Activated naive CD4-positive, alpha-beta T cell treated with anti-CD3 and anti-CD28 coated beads, Interleukin-2, amount 10 ng/mL, durations not matched to agents 7 days and 5 days (primary cell): ENCODE data around the gene MTERF1.

Experiments
- CTCF ChIA-PET: fragments of 350-600 bp; sonication (Branson Sonifier 250); formaldehyde crosslinking; loops from one replicate; lab custom pipeline; 2021; ENCODE audit warnings: antibody characterized with exemption; lab: Charles Lee
- DNase-seq: peaks from one replicate; pipeline ENCODE4 v3.0.0-alpha.2; 2020
- H3K27ac Mint-ChIP-seq: one replicate; pipeline ENCODE4 v1.8.0; 2021; ENCODE audit warnings: mild to moderate bottlenecking, moderate library complexity, mixed read lengths
- H3K27me3 Mint-ChIP-seq: one replicate; pipeline ENCODE4 v1.8.0; 2021; ENCODE audit warnings: mild to moderate bottlenecking, mixed read lengths
- H3K36me3 Mint-ChIP-seq: one replicate; pipeline ENCODE4 v1.8.0; 2021; ENCODE audit warnings: mixed read lengths
- H3K4me1 Mint-ChIP-seq: one replicate; pipeline ENCODE4 v1.8.0; 2021; ENCODE audit warnings: mixed read lengths
- H3K4me3 Mint-ChIP-seq: one replicate; pipeline ENCODE4 v1.8.0; 2021; ENCODE audit warnings: mild to moderate bottlenecking, moderate library complexity, mixed read lengths
- H3K9me3 Mint-ChIP-seq: one replicate; pipeline ENCODE4 v1.8.0; 2021; ENCODE audit warnings: mixed read lengths

Gene MTERF1, protein sequence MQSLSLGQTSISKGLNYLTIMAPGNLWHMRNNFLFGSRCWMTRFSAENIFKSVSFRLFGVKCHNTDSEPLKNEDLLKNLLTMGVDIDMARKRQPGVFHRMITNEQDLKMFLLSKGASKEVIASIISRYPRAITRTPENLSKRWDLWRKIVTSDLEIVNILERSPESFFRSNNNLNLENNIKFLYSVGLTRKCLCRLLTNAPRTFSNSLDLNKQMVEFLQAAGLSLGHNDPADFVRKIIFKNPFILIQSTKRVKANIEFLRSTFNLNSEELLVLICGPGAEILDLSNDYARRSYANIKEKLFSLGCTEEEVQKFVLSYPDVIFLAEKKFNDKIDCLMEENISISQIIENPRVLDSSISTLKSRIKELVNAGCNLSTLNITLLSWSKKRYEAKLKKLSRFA

GRCh38 chr7:91880413-91881241, at the start of gene MTERF1:
MTERF1 (minus strand) TSS chr7:91880702; CDS start chr7:91880083, 619 bp downstream.
- CTCF ChIA-PET: interaction anchor here (0.6 to 2.3 kb wide), 15 partner anchors 11 to 1353 kb away, joined by 3 to 17 read pairs (median 4); partner anchors contain the start of genes AKAP9 and GATAD1
- Mint-ChIP-seq H3K4me3 (peak within 1 kb of the TSS; percentile 98), H3K4me1 (peaks cover 41% of the 10 kb centered on the region), H3K36me3 (peaks cover 32% of the 10 kb centered on the region), H3K27me3 (peaks cover 3% of the 10 kb centered on the region), H3K27ac (peak within 1 kb of the TSS; percentile 94), H3K9me3 (no peaks in the 10 kb centered on the region)
- peak; percentile 95 for DNase-seq

GRCh38 chr7:91929463-91929862, 49.0 kb upstream of the MTERF1 start:
- peaks cover 4% of the 10 kb centered on the region for H3K4me1 Mint-ChIP-seq
- no peaks in the 10 kb centered on the region for H3K9me3 Mint-ChIP-seq
- H3K36me3 Mint-ChIP-seq: no peaks in the 10 kb centered on the region
- no peak overlapping the region for H3K4me3 Mint-ChIP-seq
- no peak for DNase-seq
- CTCF ChIA-PET: no interaction called here
- H3K27me3 Mint-ChIP-seq: peaks cover 11% of the 10 kb centered on the region
- no peak overlapping the region for H3K27ac Mint-ChIP-seq

- H3K9me3 Mint-ChIP-seq: no peaks in the 10 kb centered on the region
- DNase-seq: no peak
- peaks cover 4% of the 10 kb centered on the region for H3K4me1 Mint-ChIP-seq
- no peak overlapping the region for H3K4me3 Mint-ChIP-seq
- H3K36me3 Mint-ChIP-seq: no peaks in the 10 kb centered on the region
- CTCF ChIA-PET: no interaction called here
- no peak overlapping the region for H3K27ac Mint-ChIP-seq
- peaks cover 8% of the 10 kb centered on the region for H3K27me3 Mint-ChIP-seq
These were observed 47.4 kb upstream of the MTERF1 start for GRCh38 chr7:91927912-91928311.

DNA sequence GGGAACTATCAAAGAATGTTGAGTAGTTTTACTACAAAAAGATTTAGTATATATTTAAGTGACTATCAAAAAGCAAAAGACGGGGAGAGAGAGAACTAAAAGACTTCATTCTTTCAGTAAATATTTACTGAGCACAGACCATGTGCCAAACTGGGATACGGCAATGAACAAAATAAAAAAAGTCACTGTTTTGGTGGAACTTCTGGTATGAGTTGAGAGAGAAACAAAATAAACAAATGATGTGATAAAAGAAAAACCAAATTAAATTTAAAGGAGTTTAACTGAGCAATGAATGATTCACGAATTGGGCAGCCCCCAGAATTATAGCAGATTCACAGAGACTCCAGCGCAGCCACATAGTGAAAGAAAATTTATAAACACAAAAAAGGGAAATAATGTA, 42.4 kb upstream of the MTERF1 start:
- Mint-ChIP-seq H3K27ac (no peak overlapping the region), H3K4me1 (no peaks in the 10 kb centered on the region), H3K4me3 (no peak overlapping the region), H3K27me3 (peaks cover 9% of the 10 kb centered on the region), H3K36me3 (no peaks in the 10 kb centered on the region), H3K9me3 (no peaks in the 10 kb centered on the region)
- CTCF ChIA-PET: no interaction called here
- no peak for DNase-seq

DNA sequence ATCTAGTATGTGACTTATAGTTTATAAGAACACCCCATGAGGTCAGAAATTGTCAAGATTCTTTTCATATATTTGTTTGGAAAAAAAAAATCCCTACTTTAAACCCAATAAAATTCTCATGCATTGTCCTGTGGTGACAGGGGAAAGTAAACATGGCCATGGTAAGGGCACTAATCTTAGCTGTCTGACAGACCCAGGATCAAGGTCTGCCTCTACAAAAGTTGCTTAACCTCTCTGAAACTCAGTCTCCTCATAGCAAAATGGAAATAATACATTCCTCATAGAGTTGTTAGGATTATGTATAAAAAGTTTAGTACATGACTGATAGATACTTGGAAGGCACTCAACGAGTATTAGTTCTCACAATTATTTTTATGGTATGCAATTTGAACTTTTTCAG, 37.9 kb upstream of the MTERF1 start:
- CTCF ChIA-PET: no interaction called here
- Mint-ChIP-seq H3K9me3 (no peaks in the 10 kb centered on the region), H3K36me3 (no peaks in the 10 kb centered on the region), H3K4me1 (peaks cover 5% of the 10 kb centered on the region), H3K27me3 (peaks cover 9% of the 10 kb centered on the region), H3K4me3 (no peak overlapping the region), H3K27ac (no peak overlapping the region)
- no peak for DNase-seq

DNA sequence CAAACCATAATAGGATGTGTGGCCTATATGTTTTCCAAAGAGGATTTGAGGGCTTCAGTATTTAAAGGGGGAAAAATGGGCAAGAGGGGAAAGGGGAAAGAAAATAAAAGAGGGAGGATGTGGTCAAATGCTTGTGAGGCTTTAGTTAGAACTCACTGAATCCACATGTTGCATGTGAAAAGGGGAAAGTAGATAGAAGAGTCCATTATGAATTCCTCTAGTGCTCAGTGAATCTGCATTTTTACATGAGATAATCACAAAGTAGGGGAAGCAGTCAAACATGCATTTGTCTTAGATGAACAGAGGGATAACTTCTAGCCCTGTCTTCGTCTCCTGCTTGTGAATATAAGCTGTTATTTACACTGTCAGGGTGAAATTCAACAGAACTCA, 35.5 kb upstream of the MTERF1 start:
- Mint-ChIP-seq H3K4me1 (peaks cover 5% of the 10 kb centered on the region), H3K9me3 (no peaks in the 10 kb centered on the region)

GRCh38 chr7:91915401-91916050, 35.0 kb upstream of the MTERF1 start:
- Mint-ChIP-seq H3K4me3 (no peak overlapping the region), H3K27me3 (peaks cover 9% of the 10 kb centered on the region), H3K9me3 (no peaks in the 10 kb centered on the region), H3K36me3 (no peaks in the 10 kb centered on the region), H3K27ac (no peak overlapping the region), H3K4me1 (peaks cover 5% of the 10 kb centered on the region)
- DNase-seq: no peak
- CTCF ChIA-PET: no interaction called here

More for the DNA sequence above, 35.5 kb upstream of the MTERF1 start:
- H3K27ac Mint-ChIP-seq: no peak overlapping the region
- DNase-seq: no peak
- CTCF ChIA-PET: no interaction called here
- H3K36me3 Mint-ChIP-seq: no peaks in the 10 kb centered on the region
- H3K27me3 Mint-ChIP-seq: peaks cover 9% of the 10 kb centered on the region
- no peak overlapping the region for H3K4me3 Mint-ChIP-seq

- no peak overlapping the region for H3K4me3 Mint-ChIP-seq
- no peaks in the 10 kb centered on the region for H3K9me3 Mint-ChIP-seq
- DNase-seq: no peak
- CTCF ChIA-PET: no interaction called here
- H3K4me1 Mint-ChIP-seq: peaks cover 5% of the 10 kb centered on the region
- peaks cover 5% of the 10 kb centered on the region for H3K27me3 Mint-ChIP-seq
- H3K27ac Mint-ChIP-seq: no peak overlapping the region
- no peaks in the 10 kb centered on the region for H3K36me3 Mint-ChIP-seq
These were observed 33.1 kb upstream of the MTERF1 start for GRCh38 chr7:91913612-91914011.

GRCh38 chr7:91912494-91912893, 32.0 kb upstream of the MTERF1 start:
- no peaks in the 10 kb centered on the region for H3K36me3 Mint-ChIP-seq

DNA sequence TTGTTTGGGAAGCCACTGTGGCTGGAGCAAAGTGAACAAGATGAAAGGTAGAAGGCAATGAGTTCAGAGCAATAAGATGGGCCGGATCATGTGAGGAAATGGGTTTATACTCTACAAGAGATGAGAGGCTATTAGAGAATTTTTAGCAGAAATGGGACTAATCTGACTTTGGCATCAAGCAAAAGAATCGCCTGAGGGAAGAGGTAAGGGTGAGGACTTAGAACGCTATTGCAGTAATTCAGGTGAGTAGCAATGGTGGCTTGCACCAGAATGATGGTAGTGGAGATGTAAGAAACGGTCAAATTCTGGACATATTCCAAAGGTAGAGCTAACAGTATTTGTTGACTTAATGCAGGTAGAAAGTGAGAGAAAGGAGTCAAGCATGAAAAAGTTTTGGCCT, 30.6 kb upstream of the MTERF1 start:
- Mint-ChIP-seq H3K36me3 (no peaks in the 10 kb centered on the region), H3K27ac (no peak overlapping the region), H3K4me1 (peaks cover 3% of the 10 kb centered on the region), H3K4me3 (no peak overlapping the region), H3K27me3 (no peaks in the 10 kb centered on the region), H3K9me3 (peaks cover 1% of the 10 kb centered on the region)
- CTCF ChIA-PET: interaction anchor here (0.9 kb wide), 1 partner anchor 29 kb away, joined by 3 read pairs; the partner anchor contains the start of gene AKAP9
- no peak for DNase-seq

More at GRCh38 chr7:91912494-91912893, 32.0 kb upstream of the MTERF1 start:
- Mint-ChIP-seq H3K27me3 (peaks cover 5% of the 10 kb centered on the region), H3K4me3 (no peak overlapping the region), H3K27ac (no peak overlapping the region), H3K4me1 (peaks cover 5% of the 10 kb centered on the region), H3K9me3 (peaks cover 1% of the 10 kb centered on the region)
- no peak for DNase-seq
- CTCF ChIA-PET: no interaction called here

DNA sequence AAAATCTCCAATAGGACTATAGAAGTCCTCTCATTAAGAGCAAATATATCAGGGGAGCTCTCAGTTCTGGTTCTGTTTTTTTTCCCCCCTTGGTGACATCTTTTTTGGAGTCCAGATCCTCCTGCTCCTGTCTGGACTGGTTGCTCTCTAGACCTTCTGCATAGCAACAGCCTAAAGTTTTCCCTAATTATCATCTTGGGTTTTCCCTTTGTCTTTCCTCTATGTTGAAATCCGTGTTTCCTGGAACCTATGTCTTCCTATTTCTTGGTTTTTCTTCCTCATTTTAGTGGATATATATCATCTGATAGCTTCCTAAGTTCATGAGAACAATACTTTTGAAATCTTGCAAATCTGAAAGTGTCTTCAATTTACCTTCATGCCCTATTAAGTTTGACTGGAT, 29.7 kb upstream of the MTERF1 start:
- DNase-seq: no peak
- Mint-ChIP-seq H3K27ac (no peak overlapping the region), H3K27me3 (no peaks in the 10 kb centered on the region), H3K36me3 (no peaks in the 10 kb centered on the region), H3K4me1 (no peaks in the 10 kb centered on the region), H3K4me3 (no peak overlapping the region), H3K9me3 (peaks cover 1% of the 10 kb centered on the region)
- CTCF ChIA-PET: no interaction called here

DNA sequence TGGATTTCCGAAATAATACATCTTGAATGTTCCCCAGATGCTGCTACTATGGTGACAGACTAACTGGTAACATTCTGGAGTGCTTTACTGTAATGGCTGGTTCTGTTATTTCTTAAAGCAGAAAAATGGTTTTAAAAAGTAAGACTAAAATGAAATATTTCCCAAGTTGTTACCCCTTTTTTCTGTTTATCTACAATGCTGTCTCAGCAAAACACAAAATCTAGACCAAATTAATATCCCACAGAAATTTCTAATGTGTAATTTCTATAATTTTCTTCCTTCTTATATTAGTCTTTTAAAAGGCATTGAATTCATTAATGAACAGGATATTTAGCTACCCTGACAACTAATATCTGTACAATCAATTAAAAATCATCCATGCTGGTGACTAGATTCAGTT, 19.1 kb upstream of the MTERF1 start:
- H3K36me3 Mint-ChIP-seq: no peaks in the 10 kb centered on the region
- H3K4me1 Mint-ChIP-seq: no peaks in the 10 kb centered on the region
- H3K27me3 Mint-ChIP-seq: peaks cover 4% of the 10 kb centered on the region
- no peak overlapping the region for H3K4me3 Mint-ChIP-seq
- CTCF ChIA-PET: no interaction called here
- no peaks in the 10 kb centered on the region for H3K9me3 Mint-ChIP-seq
- DNase-seq: no peak
- no peak overlapping the region for H3K27ac Mint-ChIP-seq

DNA sequence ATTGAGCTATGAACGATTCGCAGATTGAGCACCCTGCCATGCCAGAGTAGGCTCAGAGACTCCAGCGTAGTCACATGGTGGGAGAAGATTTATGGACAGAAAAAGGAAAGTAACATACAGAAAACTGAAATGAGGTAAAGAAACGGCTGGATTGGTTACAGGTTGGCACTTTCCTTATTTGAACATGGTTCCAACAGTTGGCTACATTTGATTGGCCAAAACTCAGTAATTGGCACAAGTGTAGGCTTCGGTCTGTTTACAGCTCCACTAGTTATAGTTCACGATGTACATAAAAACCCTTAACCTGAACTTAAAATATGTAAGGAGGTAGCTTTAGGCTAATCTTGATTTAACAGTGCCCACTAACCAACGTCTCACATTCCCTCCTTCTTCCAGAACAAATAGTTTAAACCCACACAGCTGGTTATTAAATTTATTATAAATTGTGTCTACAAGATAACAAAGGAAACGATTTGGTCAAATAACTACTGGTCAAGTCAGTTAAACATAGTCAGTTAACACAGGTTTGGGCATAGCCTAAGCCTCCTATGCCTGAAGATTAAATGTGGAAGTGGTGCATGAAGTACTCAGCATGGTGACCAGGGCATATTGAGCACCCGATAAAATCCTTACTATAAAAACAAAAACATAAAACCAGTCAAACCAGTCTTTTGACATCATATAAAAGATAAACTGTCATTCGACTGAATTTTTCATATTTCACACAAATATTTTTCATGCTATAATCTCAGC, 17.9 kb upstream of the MTERF1 start:
- CTCF ChIA-PET: no interaction called here
- no peak overlapping the region for H3K27ac Mint-ChIP-seq

More for the DNA sequence above, 17.9 kb upstream of the MTERF1 start:
- no peaks in the 10 kb centered on the region for H3K4me1 Mint-ChIP-seq
- no peak overlapping the region for H3K4me3 Mint-ChIP-seq
- no peaks in the 10 kb centered on the region for H3K9me3 Mint-ChIP-seq
- no peaks in the 10 kb centered on the region for H3K36me3 Mint-ChIP-seq
- peaks cover 8% of the 10 kb centered on the region for H3K27me3 Mint-ChIP-seq
- DNase-seq: no peak
